CD4-positive, alpha-beta T cell treated with Interleukin-15 for 1 hour (primary cell): ENCODE data around the gene ZSCAN23.
A peak's percentile ranks its signal among the peaks of the same experiment; 100 is the strongest.
"Not testable (repeated sequence)": the region's sequence is repeated elsewhere in the genome, so short reads cannot be mapped to it uniquely, and the experiment has no call there.

ENCODE experiments used
- DNase-seq: peaks from one replicate; pipeline ENCODE4 v3.0.0-alpha.2; 2020

Gene ZSCAN23

GRCh38 chr6:28443112-28443773 is at the start of gene ZSCAN23:
Gene ZSCAN23 (minus strand): TSS chr6:28443491. CDS start chr6:28436266, 7,225 bp downstream.
- peak; percentile 89 for DNase-seq

GRCh38 chr6:28491984-28492317 is 48.7 kb upstream of the ZSCAN23 start:
- DNase-seq: no peak

- no peak for DNase-seq
Observed at GRCh38 chr6:28490205-28490890, 47.1 kb upstream of the ZSCAN23 start.

GRCh38 chr6:28489366-28490204 is 46.3 kb upstream of the ZSCAN23 start:
- peak; percentile 51 for DNase-seq

GRCh38 chr6:28488916-28489365 is 45.6 kb upstream of the ZSCAN23 start:
- DNase-seq: no peak

GRCh38 chr6:28486988-28487742 is 43.9 kb upstream of the ZSCAN23 start:
- DNase-seq: no peak

- DNase-seq: no peak
Observed at GRCh38 chr6:28486533-28486932, 43.2 kb upstream of the ZSCAN23 start.

- DNase-seq: no peak
Observed at GRCh38 chr6:28485482-28485881, 42.2 kb upstream of the ZSCAN23 start.

- DNase-seq: no peak
Observed at GRCh38 chr6:28480253-28480932, 37.1 kb upstream of the ZSCAN23 start.

GRCh38 chr6:28478518-28478917 is 35.2 kb upstream of the ZSCAN23 start:
- DNase-seq: no peak

- DNase-seq: no peak
Observed at GRCh38 chr6:28474441-28475219, 31.3 kb upstream of the ZSCAN23 start.

- not testable (repeated sequence) for DNase-seq
Observed at GRCh38 chr6:28469153-28469745, 26.0 kb upstream of the ZSCAN23 start.

GRCh38 chr6:28468056-28468455 is 24.8 kb upstream of the ZSCAN23 start:
- no peak for DNase-seq

GRCh38 chr6:28462401-28462800 is 19.1 kb upstream of the ZSCAN23 start:
- no peak for DNase-seq

GRCh38 chr6:28458568-28458967 is 15.3 kb upstream of the ZSCAN23 start:
- no peak for DNase-seq

- peak; percentile 24 for DNase-seq
Observed at GRCh38 chr6:28449056-28449455, 5.8 kb upstream of the ZSCAN23 start.

GRCh38 chr6:28447512-28447906 is 4.2 kb upstream of the ZSCAN23 start:
- not testable (repeated sequence) for DNase-seq

- no peak for DNase-seq
Observed at GRCh38 chr6:28446818-28447511, 3.7 kb upstream of the ZSCAN23 start.

GRCh38 chr6:28444759-28445158 is 1.5 kb upstream of the ZSCAN23 start:
- DNase-seq: peak; percentile 25

- DNase-seq: no peak
Observed at GRCh38 chr6:28442586-28442985, 705 bp downstream of the ZSCAN23 start.
